GM23338 (cell line): ENCODE data around the gene ZBTB42. TPM values are rescaled to one million over a fixed set of nuclear protein-coding genes. Genes with fewer than 3 reads are reported as not detected.

Experiments used
- ATAC-seq: fragments of 200-7000 bp; cut with Tn5 transposase; 3 replicates; pipeline ENCODE4 v1.9.1; 2020
- DNase-seq: peaks from one replicate; pipeline ENCODE4 v3.0.0-alpha.2; 2015; ENCODE audit warnings: low spot score
- H2AFZ ChIP-seq: fragments of 200-600 bp; sonication (generic); 2 replicates; pipeline ENCODE4 v1.8.0; 2016; ENCODE audit warnings: antibody characterized with exemption, mild to moderate bottlenecking, moderate library complexity
- H3F3A ChIP-seq: fragments of 200-600 bp; sonication (generic); replicated peaks from 2 replicates; pipeline ENCODE4 v1.8.0; 2017; ENCODE audit warnings: antibody characterized with exemption, mixed run types, low read depth
- H3K27ac ChIP-seq: fragments of 200-600 bp; sonication (generic); 2 replicates; pipeline ENCODE4 v1.6.1; 2016; ENCODE audit warnings: low read depth
- H3K27me3 ChIP-seq: fragments of 200-600 bp; sonication (generic); 2 replicates; pipeline ENCODE4 v1.8.0; 2016; ENCODE audit warnings: mild to moderate bottlenecking, mixed run types, moderate library complexity; ENCODE audit not compliant: insufficient read depth
- H3K36me3 ChIP-seq: fragments of 200-600 bp; sonication (generic); 2 replicates; pipeline ENCODE4 v1.8.0; 2016; ENCODE audit warnings: mild to moderate bottlenecking; ENCODE audit not compliant: insufficient read depth
- H3K4me1 ChIP-seq: fragments of 200-600 bp; sonication (generic); 2 replicates; pipeline ENCODE4 v1.8.0; 2016; ENCODE audit warnings: mild to moderate bottlenecking, moderate library complexity; ENCODE audit not compliant: insufficient read depth
- H3K4me2 ChIP-seq: fragments of 200-600 bp; sonication (generic); 2 replicates; pipeline ENCODE4 v1.7.1; 2017; ENCODE audit warnings: mixed run types
- H3K4me3 ChIP-seq: fragments of 200-600 bp; sonication (generic); 2 replicates; pipeline ENCODE4 v1.6.1; 2016; ENCODE audit warnings: mixed run types
- H3K79me2 ChIP-seq: fragments of 200-600 bp; sonication (generic); replicated peaks from 2 replicates; pipeline ENCODE4 v1.8.0; 2017; ENCODE audit warnings: mild to moderate bottlenecking; ENCODE audit not compliant: insufficient read depth
- H3K9me2 ChIP-seq: fragments of 200-600 bp; sonication (generic); 2 replicates; pipeline ENCODE4 v1.8.0; 2017; ENCODE audit not compliant: insufficient read depth
- H4K20me1 ChIP-seq: fragments of 200-600 bp; sonication (generic); replicated peaks from 2 replicates; pipeline ENCODE4 v1.8.0; 2017; ENCODE audit warnings: mild to moderate bottlenecking; ENCODE audit not compliant: insufficient read depth
- H3K27ac Mint-ChIP-seq: 2 replicates; pipeline ENCODE4 v1.8.0; 2020; ENCODE audit warnings: inconsistent platforms, mild to moderate bottlenecking, moderate library complexity, mixed read lengths
- H3K27me3 Mint-ChIP-seq: 3 replicates; pipeline ENCODE4 v1.8.0; 2022; ENCODE audit warnings: low read depth, mild to moderate bottlenecking, moderate library complexity, mixed read lengths, inconsistent platforms; ENCODE audit not compliant: insufficient read depth, poor library complexity
- H3K36me3 Mint-ChIP-seq: 3 replicates; pipeline ENCODE4 v1.8.0; 2021; ENCODE audit warnings: low read depth, mild to moderate bottlenecking, inconsistent platforms, moderate library complexity, mixed read lengths
- H3K4me1 Mint-ChIP-seq: 3 replicates; pipeline ENCODE4 v1.8.0; 2020; ENCODE audit warnings: mild to moderate bottlenecking, inconsistent platforms, mixed read lengths
- H3K4me3 Mint-ChIP-seq: 3 replicates; pipeline ENCODE4 v1.8.0; 2021; ENCODE audit warnings: moderate library complexity, mild to moderate bottlenecking, inconsistent platforms, mixed read lengths
- H3K9me3 Mint-ChIP-seq: 3 replicates; pipeline ENCODE4 v1.8.0; 2020; ENCODE audit warnings: moderate library complexity, mild to moderate bottlenecking, inconsistent platforms, mixed read lengths
- CTCF ChIP-seq, 2 experiments: fragments of 200-600 bp in 1 of 2; sonication (generic) in 1 of 2; conservative IDR thresholded peaks; 2 replicates each; pipeline versions ENCODE4 v1.5.1 to v1.6.1; 2016 to 2017; ENCODE audit warnings: antibody characterized with exemption in 2 of 2, low read depth in 2 of 2, mild to moderate bottlenecking in 2 of 2, moderate library complexity in 1 of 2
- ETS1 ChIP-seq: IDR thresholded peaks from 2 replicates; pipeline ENCODE4 v1.6.1; 2016; ENCODE audit warnings: antibody characterized with exemption
- EZH2 ChIP-seq: fragments of 200-600 bp; sonication (generic); IDR thresholded peaks from one replicate; pipeline ENCODE4 v1.8.0; 2017; ENCODE audit warnings: antibody characterized with exemption, mild to moderate bottlenecking, low read depth; ENCODE audit not compliant: unreplicated experiment
- ZNF462 ChIP-seq: fragments of 250-450 bp; sonication (Bioruptor Pico); IDR thresholded peaks from 2 replicates; pipeline ENCODE4 v1.5.0; 2020; ENCODE audit warnings: mild to moderate bottlenecking, moderate library complexity
- polyA plus RNA-seq: library from polyadenylated mRNA; unstranded; fragments of >200 nt; fragmentation: Nextera tagmentation; extraction: Ambion mirVana; gene quantifications from 2 replicates; pipeline ENCODE4 v1.2.1, GENCODE V29; 2016
- total RNA-seq: library from RNA; depleted of rRNA; stranded (reverse); fragments of >200 nt; shearing (Covaris generic); gene quantifications from 2 replicates; pipeline ENCODE4 v1.2.3, GENCODE V29; 2014

Gene ZBTB42
- total and polyA plus RNA-seq, 2 experiments from 2014 or later: 0.70 to 4.4 TPM

DNA sequence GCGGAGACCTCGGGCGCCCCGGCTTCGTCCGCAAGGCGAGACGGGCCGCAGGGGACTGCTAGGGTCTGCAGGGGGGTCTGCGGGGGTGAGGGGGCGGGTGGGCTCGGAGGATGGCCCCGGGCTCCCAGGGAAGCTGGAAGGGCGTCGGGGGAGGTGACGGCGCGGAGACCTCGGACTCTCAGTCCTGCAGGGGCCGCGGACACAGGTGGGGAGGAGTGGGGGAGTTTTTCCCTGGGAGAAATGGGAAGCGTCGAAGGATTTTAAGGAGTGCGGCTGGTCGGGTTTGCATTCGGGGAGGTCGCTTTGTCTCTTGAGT lies 25.9 kb downstream of the ZBTB42 start:
- Histone ChIP-seq H3K9me2 (peaks cover 17% of the 10 kb centered on the region), H3K79me2 (no peaks in the 10 kb centered on the region), H3K27ac (no peak overlapping the region), H2AFZ (peak overlapping the region; percentile 84), H3K4me1 (peaks cover 3% of the 10 kb centered on the region; the same call in 1 of the 2 replicates), H4K20me1 (no peaks in the 10 kb centered on the region), H3K36me3 (no peaks in the 10 kb centered on the region), H3K27me3 (peaks cover 26% of the 10 kb centered on the region), H3F3A (no peaks in the 10 kb centered on the region), H3K4me3 (peak overlapping the region; percentile 73), H3K4me2 (peak overlapping the region; percentile 88)
- H3K4me1 Mint-ChIP-seq: peaks cover 8% of the 10 kb centered on the region
- H3K4me3 Mint-ChIP-seq: peak overlapping the region; percentile 78
- H3K9me3 Mint-ChIP-seq: peaks cover 19% of the 10 kb centered on the region
- H3K27me3 Mint-ChIP-seq: peaks cover 40% of the 10 kb centered on the region
- peak; percentile 13 for DNase-seq
- no peak for ATAC-seq
- no peak overlapping the region for H3K27ac Mint-ChIP-seq
- peaks cover 8% of the 10 kb centered on the region; the same call in 2 of the 3 replicates for H3K36me3 Mint-ChIP-seq
- no peak for TF ChIP-seq ZNF462 (CRISPR knock-in tag)
- TF ChIP-seq EZH2: peak; percentile 30

DNA sequence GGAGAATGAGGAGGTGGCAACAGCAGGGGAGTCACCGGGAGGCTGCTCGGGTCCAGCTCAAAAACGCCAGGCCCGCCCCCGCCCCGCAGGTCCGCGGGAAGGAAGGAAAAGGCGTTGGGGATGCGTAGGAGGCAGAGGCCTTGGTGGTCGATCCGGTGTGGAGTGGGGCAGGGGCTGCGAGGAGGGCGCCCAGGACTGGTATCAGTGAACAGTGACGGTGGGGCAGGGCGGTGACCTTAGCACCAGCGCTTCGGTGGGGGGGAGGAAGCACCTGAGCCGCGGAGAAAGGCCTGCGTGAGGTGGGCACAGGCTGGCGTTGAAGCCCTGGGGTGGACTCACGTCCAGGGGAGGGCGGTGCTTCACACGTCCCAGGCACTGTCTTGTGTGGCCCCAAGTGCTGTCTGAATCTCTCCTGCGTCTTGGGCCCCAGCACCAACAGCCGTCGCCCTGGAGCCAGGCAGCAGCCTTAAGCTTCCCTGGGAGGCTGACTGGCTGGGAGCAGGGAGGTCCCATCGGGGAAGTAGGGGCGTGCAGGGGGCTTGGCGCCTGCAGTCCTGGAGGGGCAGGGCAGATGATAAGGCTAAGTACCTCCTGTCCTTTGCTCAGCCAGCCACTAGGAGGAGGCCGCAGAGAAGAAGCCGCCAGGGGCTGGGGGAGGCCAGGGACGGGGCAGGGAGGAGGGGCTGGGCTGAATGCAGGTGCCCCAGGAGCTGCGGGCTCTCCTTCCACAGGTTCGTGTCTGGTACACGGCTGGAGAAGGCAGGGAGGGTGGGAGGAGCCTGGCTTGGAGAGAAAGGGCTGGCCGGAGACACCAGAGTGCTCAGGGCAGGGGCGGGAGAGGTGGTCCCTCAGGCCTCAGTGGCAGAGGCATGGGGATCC lies 26.5 kb downstream of the ZBTB42 start:
- ATAC-seq: peak; percentile 86
- H3K27me3 Mint-ChIP-seq: peaks cover 39% of the 10 kb centered on the region

More for the DNA sequence above, 26.5 kb downstream of the ZBTB42 start:
- no peaks in the 10 kb centered on the region for H3K79me2 ChIP-seq
- H3K27ac ChIP-seq: no peak overlapping the region
- H3K9me2 ChIP-seq: peaks cover 17% of the 10 kb centered on the region
- Mint-ChIP-seq H3K4me1 (peaks cover 6% of the 10 kb centered on the region), H3K4me3 (peak overlapping the region; percentile 78), H3K9me3 (peaks cover 19% of the 10 kb centered on the region), H3K27ac (no peak overlapping the region), H3K36me3 (peaks cover 8% of the 10 kb centered on the region; the same call in 2 of the 3 replicates)
- H4K20me1 ChIP-seq: no peaks in the 10 kb centered on the region
- H3K27me3 ChIP-seq: peaks cover 26% of the 10 kb centered on the region
- peak overlapping the region; percentile 89 for H2AFZ ChIP-seq
- peak overlapping the region; percentile 73 for H3K4me3 ChIP-seq
- TF ChIP-seq ETS1 (no peak), EZH2 (peak; percentile 13), CTCF (conservative IDR thresholded peaks at IDR 0.05; ENCODE audit: low read depth in 2 of 2) (peak; percentile 57 to 80)
- peaks cover 3% of the 10 kb centered on the region; the same call in 1 of the 2 replicates for H3K4me1 ChIP-seq
- H3K36me3 ChIP-seq: no peaks in the 10 kb centered on the region
- H3F3A ChIP-seq: no peaks in the 10 kb centered on the region
- H3K4me2 ChIP-seq: peak overlapping the region; percentile 88
- peak; percentile 95 for DNase-seq
